H1 (cell line): Measurements from ENCODE around the gene ABCB11. TPM values are rescaled to one million over a fixed set of nuclear protein-coding genes. Genes with fewer than 3 reads are reported as not detected.

Experiments
- CTCF ChIA-PET: fragments of 300-600 bp; sonication (Branson Sonifier 250); formaldehyde crosslinking; loops from one replicate; lab custom pipeline; 2021; ENCODE audit not compliant: partially characterized antibody; lab: Charles Lee
- POLR2A ChIA-PET: fragments of 300-600 bp; sonication (Branson Sonifier 250); formaldehyde crosslinking; loops from one replicate; lab custom pipeline; 2021; ENCODE audit warnings: inconsistent platforms; ENCODE audit not compliant: partially characterized antibody; lab: Charles Lee
- DNase-seq, 2 experiments: peaks; one replicate each; pipeline versions ENCODE4 v3.0.0 to v3.0.0-alpha.2; 2010 to 2022; ENCODE audit warnings: low spot score in 2 of 2, low read depth in 1 of 2, mixed read lengths in 1 of 2
- FAIRE-seq: peaks from 2 replicates; lab custom pipeline; 2011; peaks lifted over from hg19 to GRCh38; lab: Jason Lieb, UNC
- H2AFZ ChIP-seq: 2 replicates; pipeline ENCODE4 v1.8.1; 2012; ENCODE audit warnings: low read length, inconsistent platforms
- H2AK5ac ChIP-seq: 2 replicates; pipeline ENCODE4 v1.6.1; 2013; ENCODE audit warnings: low read depth, low read length
- H2BK120ac ChIP-seq: replicated peaks from 2 replicates; pipeline ENCODE3; 2013; ENCODE audit warnings: low read depth, low read length, inconsistent platforms
- H2BK12ac ChIP-seq: 2 replicates; pipeline ENCODE4 v1.6.1; 2013; ENCODE audit warnings: low read depth, low read length
- H2BK15ac ChIP-seq: 2 replicates; pipeline ENCODE4 v1.6.1; 2013; ENCODE audit warnings: low read length
- H2BK20ac ChIP-seq: 2 replicates; pipeline ENCODE4 v1.6.1; 2013; ENCODE audit warnings: low read length
- H2BK5ac ChIP-seq: 2 replicates; pipeline ENCODE4 v1.6.1; 2013; ENCODE audit warnings: low read depth, low read length
- H3K14ac ChIP-seq: 2 replicates; pipeline ENCODE4 v1.6.1; 2013; ENCODE audit warnings: inconsistent platforms; ENCODE audit not compliant: insufficient read length
- H3K18ac ChIP-seq: 2 replicates; pipeline ENCODE4 v1.6.1; 2013; ENCODE audit warnings: low read length; ENCODE audit errors: extremely low read depth
- H3K23ac ChIP-seq: 2 replicates; pipeline ENCODE4 v1.6.1; 2013; ENCODE audit warnings: inconsistent platforms; ENCODE audit not compliant: insufficient read length
- H3K23me2 ChIP-seq: 2 replicates; pipeline ENCODE4 v1.6.1; 2013; ENCODE audit warnings: low read depth, low read length
- H3K27ac ChIP-seq: 2 replicates; pipeline ENCODE4 v1.6.1; 2011; ENCODE audit warnings: low read depth, low read length, inconsistent platforms
- H3K27me3 ChIP-seq, 4 experiments: replicated peaks in 1 of 4; 1 replicate in 1 of 4; 2 replicates in 3 of 4; pipeline versions ENCODE4 v1.6.1 to v1.8.1; 2011 to 2013; ENCODE audit warnings: low read length in 3 of 4, mild to moderate bottlenecking in 3 of 4, inconsistent platforms in 2 of 4, mixed read lengths in 2 of 4, moderate library complexity in 1 of 4; ENCODE audit not compliant: control insufficient read depth in 3 of 4, insufficient read depth in 3 of 4; ENCODE audit errors: extremely low read depth in 1 of 4
- H3K36me3 ChIP-seq, 4 experiments: 2 replicates each; pipeline versions ENCODE4 v1.6.1 to v1.8.1; 2011 to 2013; ENCODE audit warnings: mild to moderate bottlenecking in 4 of 4, low read length in 3 of 4, moderate library complexity in 2 of 4, control low read depth in 1 of 4, inconsistent platforms in 1 of 4; ENCODE audit not compliant: insufficient read depth in 4 of 4, control insufficient read depth in 2 of 4
- H3K4ac ChIP-seq: replicated peaks from 2 replicates; pipeline ENCODE3; 2013; ENCODE audit warnings: low read length, low read depth, mixed read lengths, inconsistent platforms; ENCODE audit not compliant: insufficient read length
- H3K4me1 ChIP-seq, 4 experiments: replicated peaks in 1 of 4; 1 replicate in 1 of 4; 2 replicates in 3 of 4; pipeline versions ENCODE4 v1.6.1 to v1.8.1; 2011 to 2013; ENCODE audit warnings: low read length in 3 of 4, inconsistent platforms in 2 of 4, mixed read lengths in 1 of 4; ENCODE audit not compliant: insufficient read depth in 4 of 4, control insufficient read depth in 3 of 4
- H3K4me2 ChIP-seq, 2 experiments: 2 replicates each; pipeline versions ENCODE4 v1.6.1 to v1.8.1; 2011 to 2013; ENCODE audit warnings: low read depth in 2 of 2, low read length in 2 of 2, control low read depth in 1 of 2, inconsistent platforms in 1 of 2, mild to moderate bottlenecking in 1 of 2; ENCODE audit not compliant: insufficient read depth in 1 of 2
- H3K4me3 ChIP-seq, 4 experiments: fragments of 200-600, 300-600 bp in 1 of 4; sonication (generic), shearing (Covaris generic), sonication (Bioruptor Twin) in 1 of 4; 2 replicates each; pipeline versions ENCODE4 v1.5.1 to v1.8.1; 2011 to 2016; ENCODE audit warnings: low read length in 4 of 4, low read depth in 3 of 4, control low read depth in 2 of 4, inconsistent platforms in 2 of 4, mild to moderate bottlenecking in 2 of 4, mixed read lengths in 1 of 4, moderate library complexity in 1 of 4; ENCODE audit not compliant: insufficient read depth in 2 of 4; ENCODE audit errors: extremely low read depth in 1 of 4
- H3K56ac ChIP-seq: replicated peaks from 2 replicates; pipeline ENCODE3; 2013; ENCODE audit warnings: low read depth, mild to moderate bottlenecking, mixed read lengths, low read length, inconsistent platforms; ENCODE audit not compliant: insufficient read length
- H3K79me1 ChIP-seq: 2 replicates; pipeline ENCODE4 v1.6.1; 2013; ENCODE audit warnings: low read depth, low read length, control low read depth
- H3K79me2 ChIP-seq, 2 experiments: 2 replicates each; pipeline versions ENCODE4 v1.6.1 to v1.8.1; 2012 to 2013; ENCODE audit warnings: low read length in 2 of 2, mild to moderate bottlenecking in 2 of 2, inconsistent platforms in 1 of 2; ENCODE audit not compliant: insufficient read depth in 2 of 2, control insufficient read depth in 1 of 2
- H3K9ac ChIP-seq, 4 experiments: replicated peaks in 1 of 4; 1 replicate in 1 of 4; 2 replicates in 3 of 4; pipeline versions ENCODE4 v1.6.1 to v1.8.1; 2011 to 2013; ENCODE audit warnings: low read depth in 3 of 4, low read length in 3 of 4, control low read depth in 2 of 4, mild to moderate bottlenecking in 2 of 4, moderate library complexity in 2 of 4, inconsistent platforms in 1 of 4; ENCODE audit errors: extremely low read depth in 1 of 4
- H3K9me3 ChIP-seq, 2 experiments: 2 replicates each; pipeline versions ENCODE4 v1.6.1 to v1.8.1; 2012 to 2013; ENCODE audit warnings: mild to moderate bottlenecking in 2 of 2, moderate library complexity in 2 of 2, control low read depth in 1 of 2, inconsistent platforms in 1 of 2, low read depth in 1 of 2, low read length in 1 of 2, mixed read lengths in 1 of 2; ENCODE audit not compliant: insufficient read depth in 2 of 2
- H4K20me1 ChIP-seq, 2 experiments: replicated peaks in 1 of 2; 2 replicates each; pipeline versions ENCODE3 to v1.8.1; 2011 to 2013; ENCODE audit warnings: inconsistent platforms in 2 of 2, low read length in 2 of 2, mild to moderate bottlenecking in 1 of 2; ENCODE audit not compliant: insufficient read depth in 2 of 2, control insufficient read depth in 1 of 2
- H4K5ac ChIP-seq: 2 replicates; pipeline ENCODE4 v1.6.1; 2013; ENCODE audit warnings: low read length, low read depth, mixed read lengths, inconsistent platforms; ENCODE audit not compliant: insufficient read length
- H4K8ac ChIP-seq: 2 replicates; pipeline ENCODE4 v1.8.0; 2013; ENCODE audit warnings: mild to moderate bottlenecking, moderate library complexity, low read length, inconsistent platforms; ENCODE audit not compliant: insufficient read depth; ENCODE audit errors: extremely low read depth
- H4K91ac ChIP-seq: replicated peaks from 2 replicates; pipeline ENCODE3; 2013; ENCODE audit warnings: low read length, mixed read lengths, inconsistent platforms; ENCODE audit not compliant: insufficient read length
- BRCA1 ChIP-seq: IDR thresholded peaks from 2 replicates; pipeline ENCODE4 v1.6.1; 2012; ENCODE audit warnings: low read depth, low read length, improper control_type of control experiment
- CBX8 ChIP-seq: fragments of 300-800, 300-1000 bp; sonication (generic); IDR thresholded peaks from 2 replicates; pipeline ENCODE4 v1.7.1; 2016; ENCODE audit warnings: low read depth, low read length, borderline replicate concordance
- CEBPB ChIP-seq: IDR thresholded peaks from 2 replicates; pipeline ENCODE4 v1.6.1; 2012; ENCODE audit warnings: low read depth, low read length
- EP300 ChIP-seq, 2 experiments: IDR thresholded peaks; 1 replicate in 1 of 2; 2 replicates in 1 of 2; pipeline ENCODE4 v1.6.1; 2011 to 2012; ENCODE audit warnings: low read depth in 2 of 2, low read length in 2 of 2, mild to moderate bottlenecking in 2 of 2, borderline replicate concordance in 1 of 2, inconsistent platforms in 1 of 2, moderate library complexity in 1 of 2
- HDAC2 ChIP-seq, 2 experiments: fragments of 300-600 bp in 1 of 2; sonication (generic) in 1 of 2; IDR thresholded peaks; 2 replicates each; pipeline ENCODE4 v1.6.1; 2011 to 2012; ENCODE audit warnings: low read depth in 2 of 2, low read length in 2 of 2, mild to moderate bottlenecking in 2 of 2, moderate library complexity in 2 of 2, borderline replicate concordance in 1 of 2, inconsistent platforms in 1 of 2
- MAX ChIP-seq: IDR thresholded peaks from 2 replicates; pipeline ENCODE4 v1.6.1; 2012; ENCODE audit warnings: inconsistent platforms
- SP2 ChIP-seq: IDR thresholded peaks from 2 replicates; pipeline ENCODE4 v1.6.1; 2012; ENCODE audit warnings: mild to moderate bottlenecking, low read length, inconsistent platforms
- SRF ChIP-seq: IDR thresholded peaks from 2 replicates; pipeline ENCODE4 v1.6.1; 2011; ENCODE audit warnings: mild to moderate bottlenecking, low read depth, low read length, moderate library complexity
- SUZ12 ChIP-seq: fragments of 200-600 bp; sonication (generic); IDR thresholded peaks from 2 replicates; pipeline ENCODE4 v1.6.1; 2012; ENCODE audit warnings: mild to moderate bottlenecking, inconsistent platforms, low read length, moderate library complexity, mixed read lengths
- TAF7 ChIP-seq: optimal IDR thresholded peaks from 2 replicates; pipeline ENCODE3; 2011; ENCODE audit warnings: low read depth, mild to moderate bottlenecking, inconsistent platforms, low read length, moderate library complexity, borderline replicate concordance
- TCF12 ChIP-seq: IDR thresholded peaks from 2 replicates; pipeline ENCODE4 v1.6.1; 2011; ENCODE audit warnings: low read depth, mild to moderate bottlenecking, low read length
- WGBS, 2 experiments: shearing (Covaris generic) in 1 of 2; methylation state at CpG; one replicate each; pipeline versions ENCODE4 v1.1.6 to v1.1.7; 2013 to 2015; ENCODE audit warnings: low lambda C conversion rate in 2 of 2, mixed read lengths in 2 of 2, inconsistent platforms in 1 of 2, low coverage in 1 of 2, missing lambda C conversion rate in 1 of 2; ENCODE audit not compliant: insufficient replicate concordance in 2 of 2, insufficient coverage in 1 of 2, insufficient read length in 1 of 2; ENCODE audit errors: extremely low coverage in 1 of 2, missing lambda C conversion rate in 1 of 2; 5-methylcytosine and 5-hydroxymethylcytosine counted together
- polyA plus RNA-seq, 7 experiments: library from polyadenylated mRNA; depleted of rRNA in 3 of 7; stranded (reverse) in 5 of 7; unstranded in 2 of 7; fragments of >200 nt in 5 of 7; fragments of 200-250 nt in 2 of 7; gene quantifications; 1 replicate in 5 of 7; 2 replicates in 1 of 7; 4 replicates in 1 of 7; pipeline versions ENCODE4 v1.2.1 to v1.2.3, GENCODE V29; 2011 to 2013; ENCODE audit warnings: missing spikeins in 2 of 7, mixed read lengths in 2 of 7
- total RNA-seq: library from RNA; stranded (reverse); fragmentation: NEBNext Ultra II Directional; extraction: Animal tissue kit (Norgen Biotek cat#: 25700); gene quantifications from 2 replicates; pipeline ENCODE4 v1.2.1, GENCODE V29; 2021
- TF ChIP-seq, protein P1 (sequence below): IDR thresholded peaks from 2 replicates; pipeline ENCODE4 v1.6.1; 2011; ENCODE audit warnings: low read depth, mild to moderate bottlenecking, low read length; ENCODE audit not compliant: insufficient read depth

ABCB11 gene
- total and polyA plus RNA-seq, 2 of the 8 experiments (the other 6 are each of a cell fraction or from before 2014, with no cell fraction given): not detected

DNA sequence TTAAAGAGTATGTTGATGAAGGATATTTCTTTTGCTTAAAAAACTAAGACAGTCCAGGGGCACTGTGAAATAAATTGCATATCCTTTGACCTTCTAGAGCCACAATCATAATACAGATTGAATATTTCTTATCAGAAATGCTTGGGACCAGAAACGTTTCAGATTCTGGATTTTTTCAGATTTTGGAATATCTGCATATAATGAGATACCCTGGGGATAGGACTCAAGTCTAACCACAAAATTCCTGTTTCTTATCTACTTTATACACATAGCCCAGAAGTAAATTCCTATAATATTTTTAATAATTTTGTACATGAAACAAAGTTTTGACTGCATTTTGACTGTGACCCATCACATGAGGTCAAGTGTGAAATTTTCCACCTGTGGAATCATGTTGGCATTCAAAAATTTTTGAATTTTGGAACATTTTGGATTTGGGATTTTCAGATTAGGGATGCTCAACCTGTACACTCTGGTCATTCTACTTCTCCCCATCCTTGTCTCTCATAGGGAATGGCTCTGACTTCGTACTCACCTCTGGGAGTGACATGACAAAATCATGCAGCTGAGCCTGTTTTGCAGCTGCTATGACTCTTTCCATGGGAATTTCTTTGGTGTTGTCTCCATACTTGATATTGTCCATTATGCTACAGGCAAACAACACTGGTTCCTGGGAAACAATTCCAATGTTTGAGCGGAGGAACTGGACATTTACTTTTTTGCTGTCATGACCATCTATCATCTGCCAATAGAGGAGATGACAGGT is 104.3 kb downstream of the ABCB11 start:
- Histone ChIP-seq H2AK5ac (no peak overlapping the region), H2BK12ac (no peak overlapping the region), H4K20me1 (no peaks in the 10 kb centered on the region), H2BK120ac (no peak overlapping the region), H3K23me2 (no peaks in the 10 kb centered on the region), H3K79me2 (no peaks in the 10 kb centered on the region), H3K56ac (no peak overlapping the region), H3K4me1 (no peaks in the 10 kb centered on the region), H2BK20ac (no peak overlapping the region), H2AFZ (no peak overlapping the region), H3K79me1 (no peaks in the 10 kb centered on the region), H4K8ac (no peak overlapping the region), H4K91ac (no peak overlapping the region), H3K36me3 (no peaks in the 10 kb centered on the region), H3K4me3 (no peak overlapping the region), H2BK15ac (no peak overlapping the region), H2BK5ac (no peak overlapping the region), H3K4me2 (no peak overlapping the region), H3K9ac (no peak overlapping the region), H3K27ac (no peak overlapping the region), H3K18ac (no peak overlapping the region), H3K9me3 (no peaks in the 10 kb centered on the region), H3K27me3 (no peaks in the 10 kb centered on the region), H3K14ac (no peak overlapping the region), H3K23ac (no peak overlapping the region), H4K5ac (no peak overlapping the region)
- CTCF ChIA-PET: interaction anchor here (0.5 to 1.0 kb wide), 2 partner anchors 34 to 152 kb away, joined by 3 read pairs; no protein-coding TSS in a partner anchor
- 94% methylated on average over 3 of the region's 3 CpGs; no CpG with 5 or more reads in 1 of the 2 experiments for WGBS, 2 experiments
- POLR2A ChIA-PET: no interaction called here
- FAIRE-seq (no peak), DNase-seq (no peak)
- TF ChIP-seq, protein P1, sequence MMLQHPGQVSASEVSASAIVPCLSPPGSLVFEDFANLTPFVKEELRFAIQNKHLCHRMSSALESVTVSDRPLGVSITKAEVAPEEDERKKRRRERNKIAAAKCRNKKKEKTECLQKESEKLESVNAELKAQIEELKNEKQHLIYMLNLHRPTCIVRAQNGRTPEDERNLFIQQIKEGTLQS: no peak
- no peak for TF ChIP-seq EP300 (IDR thresholded peaks at IDR 0.05; ENCODE audit: borderline replicate concordance in 1 of 2, low read depth in 2 of 2, low read length in 2 of 2)
- no peak for TF ChIP-seq SRF
- TF ChIP-seq TCF12: no peak
- TF ChIP-seq BRCA1: no peak
- no peak for TF ChIP-seq SP2
- TF ChIP-seq TAF7: no peak
- no peak for TF ChIP-seq MAX
- TF ChIP-seq CEBPB: no peak
- no peak for TF ChIP-seq HDAC2 (IDR thresholded peaks at IDR 0.05; ENCODE audit: borderline replicate concordance in 1 of 2, low read depth in 2 of 2, low read length in 2 of 2)
- TF ChIP-seq CBX8: no peak
- no peak for TF ChIP-seq SUZ12
- TF ChIP-seq, all 59 proteins: peak for 0
- no peak overlapping the region for H3K4ac ChIP-seq
